Cerebellar nuclear complex (tissue), 1 donor: ENCODE results near the gene TMEM126A.
"Not testable (repeated sequence)": the region's sequence is repeated elsewhere in the genome, so short reads cannot be mapped to it uniquely, and the experiment has no call there.

ENCODE experiments used
- DNase-seq, 2 experiments: peaks; one replicate each; lab custom pipeline; 2025; lab: John Stamatoyannopoulos, UW

The TMEM126A gene

GRCh38 chr11:85658180-85658579 lies 10.4 kb downstream of the TMEM126A start:
- DNase-seq = no peak

DNA sequence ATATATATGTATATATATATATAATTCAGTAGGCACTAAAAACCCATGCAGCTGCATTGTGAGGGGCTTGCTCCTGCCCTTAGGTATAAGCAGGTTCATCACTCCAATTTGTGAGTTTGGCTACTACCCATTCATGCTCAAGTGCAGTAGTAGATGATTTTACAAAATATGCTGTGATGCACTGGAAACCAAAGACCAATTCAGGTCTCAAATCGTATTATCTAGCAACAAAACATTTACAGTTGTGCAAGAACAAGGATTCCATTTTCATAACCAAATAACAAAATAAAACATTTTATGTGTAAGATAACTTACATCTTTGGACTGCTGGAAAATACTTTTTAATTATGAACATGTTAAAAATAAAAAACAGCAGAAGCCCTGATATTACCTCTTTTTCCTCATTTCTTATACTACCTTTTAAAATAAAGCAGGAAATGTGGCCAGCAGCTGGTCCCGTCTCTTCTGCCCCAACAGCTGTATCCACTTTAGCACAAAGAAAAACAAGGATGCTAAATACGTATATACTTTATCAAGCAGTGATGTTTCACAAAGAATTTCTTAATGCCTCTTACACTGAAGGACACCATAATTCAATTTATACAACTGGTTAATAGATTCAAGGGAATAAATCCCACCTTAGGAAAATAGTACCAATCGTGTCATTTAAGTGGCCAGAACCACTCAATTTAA lies 14.4 kb downstream of the TMEM126A start:
- DNase-seq = no peak

DNA sequence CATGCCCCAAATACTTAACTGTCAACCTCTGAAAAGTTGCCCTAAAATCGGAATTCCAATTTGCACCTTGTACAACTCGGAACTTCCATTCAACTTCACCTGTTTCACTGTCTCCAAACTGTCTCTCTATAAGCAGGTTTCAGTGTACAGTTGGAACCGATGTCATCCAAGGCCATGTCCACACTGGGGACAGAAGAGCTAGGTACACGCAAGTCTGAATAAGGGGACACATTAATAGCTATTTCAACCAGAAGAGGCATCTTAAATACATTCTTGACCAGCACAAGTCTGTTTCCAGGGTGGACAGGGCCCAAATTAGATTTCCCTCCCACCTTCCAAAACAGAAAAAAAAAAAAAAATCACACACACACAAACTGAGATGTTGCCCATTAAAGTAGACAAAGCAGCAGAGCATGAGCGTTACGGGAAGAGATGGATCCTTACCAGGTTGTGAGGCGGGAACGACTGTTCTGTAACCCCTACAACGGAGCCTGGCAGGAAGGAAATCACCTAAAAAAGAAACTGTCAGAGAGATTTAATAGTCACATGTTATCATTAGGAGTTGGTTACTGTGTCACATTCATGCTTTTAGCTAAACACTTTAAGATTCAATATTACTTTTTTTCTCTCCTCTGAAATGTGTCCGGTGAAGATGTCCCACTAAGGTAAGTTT lies 15.4 kb downstream of the TMEM126A start:
- DNase-seq = no peak

- DNase-seq = peak in 1 of 2 experiments; percentile 14
Observed at GRCh38 chr11:85663753-85664614, 16.2 kb downstream of the TMEM126A start.

DNA sequence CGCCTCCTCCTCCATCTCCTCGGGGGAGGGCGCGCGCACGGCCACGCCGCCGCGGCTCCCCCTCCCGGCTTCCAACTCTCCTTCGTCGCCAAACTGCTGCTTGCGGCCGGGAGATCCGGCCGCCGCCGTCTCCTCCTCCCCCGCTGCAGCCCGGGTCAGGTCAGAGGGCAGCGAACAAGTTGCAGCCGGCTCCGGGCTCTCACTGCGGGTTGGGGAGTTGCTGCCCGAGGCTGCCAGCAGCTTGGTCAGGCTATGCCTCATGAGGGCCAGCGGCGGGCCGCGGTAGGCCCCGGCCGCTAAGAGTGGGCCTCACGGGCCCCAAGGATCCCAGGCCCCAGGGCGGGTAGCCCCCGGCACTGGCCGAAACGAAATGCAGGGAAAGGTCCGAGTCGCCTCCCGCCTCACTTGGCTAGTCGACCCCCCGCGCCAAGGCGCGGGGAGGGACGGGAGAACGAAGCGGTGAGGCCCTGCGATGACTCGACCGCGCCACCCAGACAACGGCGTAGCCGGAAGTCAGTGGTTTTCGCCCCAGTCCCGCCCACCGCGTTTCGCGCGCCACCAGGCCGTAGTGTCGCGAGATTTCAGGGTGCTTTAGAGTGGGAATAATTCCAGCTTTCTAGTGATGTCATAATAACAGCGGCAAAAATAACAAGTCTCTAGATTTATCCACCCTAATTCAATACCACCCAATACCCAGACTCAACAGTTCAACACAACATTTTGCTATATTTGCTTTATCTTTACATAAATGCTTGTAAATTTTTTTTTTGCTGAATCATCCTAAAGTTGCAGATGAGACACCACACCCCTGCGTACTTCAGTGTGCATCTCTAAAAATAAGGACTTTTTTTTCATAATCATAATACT lies 17.1 kb downstream of the TMEM126A start, which contains the start of gene CREBZF:
CREBZF (minus strand) TSS at position 515 of the 867 bp plus-strand sequence; CDS start at position 261, 254 bp downstream.
- DNase-seq = peak; percentile 45 to 83

GRCh38 chr11:85665733-85666132 lies 18.0 kb downstream of the TMEM126A start:
- no peak for DNase-seq

GRCh38 chr11:85666687-85667086 lies 18.9 kb downstream of the TMEM126A start:
- DNase-seq = no peak

DNA sequence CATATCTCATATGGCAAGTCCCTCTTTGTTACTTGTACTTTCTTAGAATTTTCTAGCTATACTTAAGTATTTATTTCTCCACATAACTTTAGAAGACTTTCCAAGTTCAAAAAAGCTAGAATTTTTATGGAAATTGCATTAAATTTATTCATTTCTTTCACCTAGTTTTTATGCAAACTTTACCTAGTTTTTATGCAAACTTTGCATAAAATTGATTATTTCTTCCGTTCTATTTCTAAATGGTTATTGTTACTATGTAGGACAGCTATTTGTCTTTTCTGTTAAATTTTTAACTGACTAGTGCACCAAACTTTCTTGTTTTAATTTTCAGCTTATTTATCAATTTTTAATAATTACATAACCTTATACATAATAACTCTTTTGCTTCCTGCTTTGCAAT lies 20.4 kb downstream of the TMEM126A start:
- no peak for DNase-seq

- DNase-seq = not testable (repeated sequence)
Observed at GRCh38 chr11:85670949-85671663, 23.3 kb downstream of the TMEM126A start.

- no peak for DNase-seq
Observed at GRCh38 chr11:85672105-85672902, 24.5 kb downstream of the TMEM126A start.

DNA sequence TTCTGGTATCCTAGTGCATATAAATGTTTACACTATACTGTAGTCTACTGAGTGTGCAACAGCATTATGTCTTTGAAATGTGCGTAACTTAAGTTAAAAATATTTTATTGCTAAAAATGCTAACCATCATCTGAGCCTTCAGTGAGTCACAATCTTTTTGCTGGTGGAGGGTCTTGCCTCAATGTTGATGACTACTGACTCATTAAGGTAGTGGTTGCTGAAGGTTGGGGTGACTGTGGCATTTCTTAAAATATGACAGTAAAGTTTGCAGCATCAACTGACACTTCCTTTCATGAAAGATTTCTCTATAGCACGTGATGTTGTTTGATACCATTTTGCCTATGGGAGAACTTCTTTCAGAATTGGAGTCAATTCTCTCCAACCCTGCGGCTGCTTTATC lies 25.6 kb downstream of the TMEM126A start:
- DNase-seq = no peak

- DNase-seq = peak; percentile 46 to 71
Observed at GRCh38 chr11:85679576-85679975, 31.8 kb downstream of the TMEM126A start.

- peak; percentile 74 to 89 for DNase-seq
Observed at GRCh38 chr11:85680897-85681296, 33.1 kb downstream of the TMEM126A start.

DNA sequence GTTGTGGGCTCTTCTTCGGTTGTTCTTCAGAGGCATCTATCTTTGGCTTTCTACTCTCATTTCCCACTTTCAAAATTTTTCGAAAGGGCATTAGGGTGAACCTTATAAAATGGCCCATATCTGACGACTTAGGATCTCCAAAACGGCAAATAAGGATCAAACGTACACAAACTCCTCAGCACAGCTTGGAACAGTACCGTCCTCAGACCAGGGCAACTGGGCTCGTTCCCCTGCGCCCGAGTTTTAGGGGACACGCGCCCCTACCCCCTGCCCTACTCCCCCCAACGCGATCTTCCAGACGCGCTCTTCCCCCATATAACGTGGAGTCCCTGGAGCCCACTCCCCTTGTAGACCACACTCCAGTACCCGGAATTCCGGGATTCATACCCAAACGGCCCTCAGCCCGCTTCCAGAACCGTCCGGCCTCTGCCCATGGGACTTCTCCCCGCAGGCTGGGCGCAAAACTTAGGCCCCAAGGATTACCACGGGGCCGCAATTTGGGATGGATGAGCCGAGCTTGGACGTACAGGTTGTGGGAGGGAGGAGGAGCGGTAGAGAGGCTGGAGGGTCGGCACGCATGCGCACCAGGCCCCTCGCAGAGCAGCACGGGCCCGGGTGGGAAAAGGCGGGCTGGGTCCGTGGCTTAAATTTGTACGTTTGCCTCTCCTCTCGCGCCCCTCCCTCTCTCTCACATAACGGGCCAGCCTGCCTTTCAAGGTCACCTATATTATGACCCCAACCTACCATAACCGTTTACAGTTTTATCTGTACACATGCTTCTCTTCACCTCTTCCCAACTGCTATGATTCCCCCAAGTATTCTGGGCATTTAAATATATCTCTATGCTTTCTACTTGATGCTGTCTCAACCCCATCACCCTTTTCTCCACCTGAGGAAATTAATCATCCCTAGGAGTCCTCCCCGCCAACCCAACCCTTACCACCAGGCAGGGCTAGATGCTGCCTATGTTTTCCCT lies 34.9 kb downstream of the TMEM126A start:
- DNase-seq = peak in 1 of 2 experiments; percentile 10

- no peak for DNase-seq
Observed at GRCh38 chr11:85685125-85685819, 37.5 kb downstream of the TMEM126A start.

DNA sequence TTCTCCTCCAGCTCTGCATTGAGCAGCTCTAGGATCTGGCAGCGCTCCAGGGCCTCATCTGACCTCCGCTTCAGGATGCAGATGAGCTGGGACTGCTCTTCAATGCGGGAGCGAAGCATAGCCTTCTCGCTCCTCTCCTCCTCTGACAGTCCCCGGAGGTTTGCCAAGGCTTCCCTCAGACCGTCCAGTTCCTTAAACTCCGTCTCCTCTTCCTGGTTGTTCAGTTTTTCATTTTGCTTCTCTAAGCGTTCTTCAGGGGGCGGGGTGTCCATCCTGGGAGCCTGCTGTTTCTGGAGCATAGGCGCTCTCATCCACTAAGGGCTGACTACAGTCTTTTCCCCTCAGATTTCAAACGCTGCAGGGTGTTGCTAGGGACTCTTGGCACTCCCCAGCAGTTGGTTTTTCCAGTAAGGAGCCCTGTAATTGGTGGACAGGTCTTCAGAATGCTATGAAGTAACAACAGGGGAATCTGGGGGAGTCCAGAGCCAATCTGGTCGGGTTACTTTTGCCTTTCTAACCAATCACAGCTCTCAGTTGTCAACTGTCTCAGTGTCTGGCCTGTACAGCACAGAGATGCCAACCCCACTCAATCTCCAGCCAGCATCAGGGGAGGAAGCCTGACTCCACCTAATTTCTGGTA lies 38.2 kb downstream of the TMEM126A start, which contains the start of gene CCDC89:
CCDC89 (minus strand) TSS at position 376 of the 640 bp plus-strand sequence; CDS start at position 311, 65 bp downstream.
- peak; percentile 72 to 98 for DNase-seq

- DNase-seq = peak in 1 of 2 experiments; percentile 12
Observed at GRCh38 chr11:85694385-85694980, 46.7 kb downstream of the TMEM126A start.
